ENCODE data around the gene EBP. TPM values are rescaled to one million over a fixed set of nuclear protein-coding genes. Genes with fewer than 3 reads are reported as not detected.

The EBP gene
- total and polyA plus RNA-seq, 4 donors: 41.5 to 254 (median 158) TPM

DNA sequence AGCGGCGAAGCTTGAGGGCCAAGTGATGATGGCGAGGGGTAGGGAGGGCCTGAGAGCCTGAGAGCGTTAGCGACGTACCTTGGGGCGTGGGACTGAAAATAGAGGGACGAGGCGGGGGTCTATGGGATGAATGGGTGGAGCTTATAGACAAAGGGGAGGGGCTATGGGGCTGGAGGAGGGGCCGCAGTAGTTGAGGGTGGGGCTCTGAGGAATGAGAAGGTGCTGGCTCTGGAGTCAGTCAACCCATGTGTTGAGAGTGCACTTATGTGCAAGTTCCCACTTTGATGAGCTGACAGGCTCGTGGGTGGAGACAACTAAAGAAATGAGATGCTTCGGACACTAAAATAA, 18.4 kb downstream of the EBP start:
- Histone ChIP-seq H3K4me3 (peak overlapping the region; percentile 41), H3K4me1 (ENCODE audit: control insufficient read depth in 5 of 5, insufficient read depth in 5 of 5, low read length in 5 of 5) (peaks cover 0 to 6% (median 3%) of the 10 kb centered on the region in 5 donors), H3K27ac (ENCODE audit: low read depth in 1 of 2, low read length in 1 of 2) (peak overlapping the region; percentile 78 to 86), H3K9me3 (ENCODE audit: control insufficient read depth in 4 of 4, insufficient read depth in 3 of 4, low read length in 3 of 4) (peaks cover 0 to 2% (median 0%) of the 10 kb centered on the region in 4 donors), H3K36me3 (ENCODE audit: control insufficient read depth in 4 of 4, insufficient read depth in 4 of 4, low read length in 4 of 4) (peaks cover 0 to 6% (median 0%) of the 10 kb centered on the region in 4 donors), H3K27me3 (ENCODE audit: control insufficient read depth in 3 of 3, insufficient read depth in 3 of 3, low read length in 2 of 3) (no peaks in the 10 kb centered on the region), H3K9ac (ENCODE audit: insufficient read depth in 1 of 2, low read length in 2 of 2) (peak overlapping the region; percentile 62 to 68)
- 1 to 47% methylated on average over 12 of the region's 12 CpGs for WGBS, 2 donors
- peak; percentile 58 for ATAC-seq (ENCODE audit: insufficient read depth, low FRiP score)
- TF ChIP-seq, protein P1, sequence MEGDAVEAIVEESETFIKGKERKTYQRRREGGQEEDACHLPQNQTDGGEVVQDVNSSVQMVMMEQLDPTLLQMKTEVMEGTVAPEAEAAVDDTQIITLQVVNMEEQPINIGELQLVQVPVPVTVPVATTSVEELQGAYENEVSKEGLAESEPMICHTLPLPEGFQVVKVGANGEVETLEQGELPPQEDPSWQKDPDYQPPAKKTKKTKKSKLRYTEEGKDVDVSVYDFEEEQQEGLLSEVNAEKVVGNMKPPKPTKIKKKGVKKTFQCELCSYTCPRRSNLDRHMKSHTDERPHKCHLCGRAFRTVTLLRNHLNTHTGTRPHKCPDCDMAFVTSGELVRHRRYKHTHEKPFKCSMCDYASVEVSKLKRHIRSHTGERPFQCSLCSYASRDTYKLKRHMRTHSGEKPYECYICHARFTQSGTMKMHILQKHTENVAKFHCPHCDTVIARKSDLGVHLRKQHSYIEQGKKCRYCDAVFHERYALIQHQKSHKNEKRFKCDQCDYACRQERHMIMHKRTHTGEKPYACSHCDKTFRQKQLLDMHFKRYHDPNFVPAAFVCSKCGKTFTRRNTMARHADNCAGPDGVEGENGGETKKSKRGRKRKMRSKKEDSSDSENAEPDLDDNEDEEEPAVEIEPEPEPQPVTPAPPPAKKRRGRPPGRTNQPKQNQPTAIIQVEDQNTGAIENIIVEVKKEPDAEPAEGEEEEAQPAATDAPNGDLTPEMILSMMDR (IDR thresholded peaks at IDR 0.05; ENCODE audit: control extremely low read depth, extremely low read depth): no peak
- DNase-seq: peak in 2 of 3 donors; percentile 43 to 47

DNA sequence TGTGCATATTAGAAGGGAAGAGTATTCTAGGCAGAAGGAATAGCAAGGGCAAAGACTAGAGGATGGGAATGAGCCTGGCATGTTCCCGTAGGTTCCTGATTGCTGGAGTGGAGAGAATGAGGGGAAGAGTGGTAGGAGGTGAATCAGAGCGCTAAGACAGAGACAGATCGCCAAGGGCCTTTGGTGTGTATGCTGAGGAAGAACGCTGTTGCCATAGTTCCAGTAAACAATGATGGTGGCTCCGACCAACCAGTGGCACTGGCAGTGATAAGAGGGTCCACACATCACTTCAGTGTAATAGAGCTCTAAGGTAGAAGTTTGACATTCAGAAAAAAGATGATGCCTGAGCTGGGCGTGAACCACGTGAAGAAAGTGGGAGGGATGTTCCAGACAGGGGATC, 18.9 kb downstream of the EBP start:
- Histone ChIP-seq H3K9me3 (ENCODE audit: control insufficient read depth in 4 of 4, insufficient read depth in 3 of 4, low read length in 3 of 4) (no peaks in the 10 kb centered on the region), H3K36me3 (ENCODE audit: control insufficient read depth in 4 of 4, insufficient read depth in 4 of 4, low read length in 4 of 4) (peaks cover 0 to 7% (median 0%) of the 10 kb centered on the region in 4 donors), H3K27me3 (ENCODE audit: control insufficient read depth in 3 of 3, insufficient read depth in 3 of 3, low read length in 2 of 3) (no peaks in the 10 kb centered on the region), H3K4me3 (no peak overlapping the region), H3K9ac (ENCODE audit: insufficient read depth in 1 of 2, low read length in 2 of 2) (peak overlapping the region in 1 of 2 donors; percentile 62), H3K27ac (ENCODE audit: low read depth in 1 of 2, low read length in 1 of 2) (peak overlapping the region in 1 of 2 donors; percentile 86), H3K4me1 (ENCODE audit: control insufficient read depth in 5 of 5, insufficient read depth in 5 of 5, low read length in 5 of 5) (peaks cover 0 to 6% (median 3%) of the 10 kb centered on the region in 5 donors)
- WGBS, 2 donors: 77 to 98% methylated on average over 7 of the region's 7 CpGs
- no peak for ATAC-seq (ENCODE audit: insufficient read depth, low FRiP score)
- TF ChIP-seq, protein P1 (IDR thresholded peaks at IDR 0.05; ENCODE audit: control extremely low read depth, extremely low read depth): no peak
- no peak for DNase-seq

DNA sequence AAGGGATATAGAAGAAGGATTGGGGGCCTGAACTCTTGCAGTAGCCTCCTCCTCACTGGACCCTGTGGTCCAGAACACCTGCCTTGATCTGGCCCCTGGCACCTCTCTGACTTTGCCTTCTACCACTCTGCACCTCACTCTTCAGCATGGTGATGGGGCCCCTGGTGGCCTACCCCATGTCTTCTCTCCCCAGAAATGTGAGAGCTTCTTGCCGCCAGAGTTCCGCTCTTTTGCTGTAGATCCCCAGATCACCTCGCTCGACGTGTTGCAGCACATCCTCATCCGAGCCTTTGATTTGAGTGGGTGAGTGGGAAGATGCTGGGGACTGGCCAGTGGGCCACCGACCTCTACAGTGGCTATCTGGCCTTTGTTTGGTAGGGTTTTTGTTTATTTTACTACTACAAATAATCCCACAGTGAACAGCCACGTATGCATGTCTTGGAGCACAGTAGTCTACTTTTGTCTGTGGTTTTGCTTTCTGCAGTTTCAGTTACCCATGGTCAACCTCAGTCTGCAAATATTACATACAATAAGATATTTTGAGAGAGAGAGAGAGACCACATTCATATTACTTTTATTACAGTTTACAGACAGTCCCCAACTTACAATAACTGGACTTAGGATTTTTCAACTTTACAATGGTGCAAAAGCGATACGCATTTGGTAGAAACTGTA, 19.7 kb downstream of the EBP start:
- peaks cover 0 to 7% (median under 1%) of the 10 kb centered on the region in 4 donors for H3K36me3 ChIP-seq (ENCODE audit: control insufficient read depth in 4 of 4, insufficient read depth in 4 of 4, low read length in 4 of 4)
- TF ChIP-seq, protein P1 (IDR thresholded peaks at IDR 0.05; ENCODE audit: control extremely low read depth, extremely low read depth): no peak
- H3K4me3 ChIP-seq: no peak overlapping the region
- no peak for DNase-seq
- no peaks in the 10 kb centered on the region for H3K27me3 ChIP-seq (ENCODE audit: control insufficient read depth in 3 of 3, insufficient read depth in 3 of 3, low read length in 2 of 3)
- no peak overlapping the region for H3K27ac ChIP-seq (ENCODE audit: low read depth in 1 of 2, low read length in 1 of 2)
- H3K4me1 ChIP-seq (ENCODE audit: control insufficient read depth in 5 of 5, insufficient read depth in 5 of 5, low read length in 5 of 5): peaks cover 0 to 6% (median 3%) of the 10 kb centered on the region in 5 donors
- WGBS, 2 donors: 78 to 79% methylated on average over 10 of the region's 10 CpGs
- H3K9ac ChIP-seq (ENCODE audit: insufficient read depth in 1 of 2, low read length in 2 of 2): no peak overlapping the region
- ATAC-seq (ENCODE audit: insufficient read depth, low FRiP score): no peak
- H3K9me3 ChIP-seq (ENCODE audit: control insufficient read depth in 4 of 4, insufficient read depth in 3 of 4, low read length in 3 of 4): no peaks in the 10 kb centered on the region
